HepG2 (cell line): ENCODE data around the gene PGAP3. TPM values are rescaled to one million over a fixed set of nuclear protein-coding genes. Genes with fewer than 3 reads are reported as not detected.
A peak's percentile ranks its signal among the peaks of the same experiment; 100 is the strongest.

Source experiments
- ATAC-seq: fragments of 200-7000 bp; cut with Tn5 transposase; 3 replicates; pipeline ENCODE4 v1.9.1; 2020; ENCODE audit warnings: mild to moderate bottlenecking, moderate library complexity
- BruUV-seq: library from RNA; stranded (reverse); fragments of 400-500 nt; replicated peaks from 2 replicates; lab custom pipeline; 2021; lab: Mats Ljungman, UMichigan
- CTCF ChIA-PET: fragments of 300-600 bp; formaldehyde crosslinking; extraction: SDS; loops from one replicate; lab custom pipeline; 2021; ENCODE audit warnings: low total read pairs, inconsistent platforms, low intra/inter-chr PET ratio; lab: Yijun Ruan, JAX
- POLR2A ChIA-PET: fragments of 350-600 bp; sonication (Branson Sonifier 250); formaldehyde crosslinking; loops from one replicate; lab custom pipeline; 2020; ENCODE audit warnings: antibody characterized with exemption, inconsistent platforms; lab: Yijun Ruan, JAX
- DNase-seq: peaks from one replicate; pipeline ENCODE4 v3.0.0-alpha.2; 2015; ENCODE audit warnings: low spot score
- FAIRE-seq: peaks from 3 replicates; lab custom pipeline; 2011; peaks lifted over from hg19 to GRCh38; lab: Jason Lieb, UNC
- H2AFZ ChIP-seq: one replicate; pipeline ENCODE4 v1.6.1; 2011; ENCODE audit warnings: low read length, inconsistent platforms
- H3K27ac ChIP-seq: fragments of 300-600 bp; 3 replicates; pipeline ENCODE4 v1.8.0; 2011; ENCODE audit warnings: mixed run types, mild to moderate bottlenecking, mixed read lengths, low read length, inconsistent platforms; ENCODE audit not compliant: insufficient read depth; ENCODE audit errors: extremely low read length
- H3K27me3 ChIP-seq, 2 experiments: fragments of 200-600 bp in 1 of 2; 2 replicates in 1 of 2; 3 replicates in 1 of 2; pipeline versions ENCODE4 v1.6.0 to v1.8.0; 2011; ENCODE audit warnings: low read length in 2 of 2, mild to moderate bottlenecking in 2 of 2, moderate library complexity in 2 of 2, inconsistent platforms in 1 of 2; ENCODE audit not compliant: insufficient read depth in 2 of 2, control insufficient read depth in 1 of 2
- H3K36me3 ChIP-seq, 2 experiments: fragments of 200-600 bp in 1 of 2; replicated peaks in 1 of 2; 2 replicates in 1 of 2; 3 replicates in 1 of 2; pipeline versions ENCODE4 v1.5.1 to v1.8.0; 2011; ENCODE audit warnings: low read length in 2 of 2, inconsistent platforms in 1 of 2; ENCODE audit not compliant: insufficient read depth in 2 of 2, control insufficient read depth in 1 of 2
- H3K4me1 ChIP-seq: 2 replicates; pipeline ENCODE4 v1.5.1; 2012; ENCODE audit warnings: low read length, inconsistent platforms; ENCODE audit not compliant: insufficient read depth
- H3K4me2 ChIP-seq: 2 replicates; pipeline ENCODE4 v1.6.0; 2011; ENCODE audit warnings: low read depth, low read length, inconsistent platforms
- H3K4me3 ChIP-seq, 3 experiments: fragments of 200-600 bp in 1 of 3; sonication (generic), shearing (Covaris generic) in 1 of 3; replicated peaks in 1 of 3; 2 replicates each; pipeline ENCODE4 v1.5.1; 2011 to 2016; ENCODE audit warnings: low read length in 3 of 3, inconsistent platforms in 2 of 3, low read depth in 2 of 3, mild to moderate bottlenecking in 2 of 3, control low read depth in 1 of 3, mixed read lengths in 1 of 3; ENCODE audit not compliant: insufficient read depth in 1 of 3
- H3K79me2 ChIP-seq: one replicate; pipeline ENCODE4 v1.6.1; 2011; ENCODE audit warnings: low read length, inconsistent platforms; ENCODE audit not compliant: insufficient read depth
- H3K9ac ChIP-seq: 2 replicates; pipeline ENCODE4 v1.6.0; 2011; ENCODE audit warnings: mild to moderate bottlenecking, low read depth, low read length, inconsistent platforms; ENCODE audit not compliant: insufficient read depth
- H3K9me3 ChIP-seq: 2 replicates; pipeline ENCODE4 v1.5.1; 2012; ENCODE audit warnings: mild to moderate bottlenecking, low read length
- H4K20me1 ChIP-seq: 2 replicates; pipeline ENCODE4 v1.6.0; 2011; ENCODE audit warnings: inconsistent platforms, mild to moderate bottlenecking, low read length, moderate library complexity; ENCODE audit not compliant: insufficient read depth
- BRD4 ChIP-seq: sonication (generic); formaldehyde crosslinking; IDR thresholded peaks from 2 replicates; pipeline ENCODE4 v1.4.0; 2020; ENCODE audit warnings: missing genetic modification reagents
- HMGXB4 ChIP-seq, 2 experiments: sonication (generic) in 1 of 2; formaldehyde crosslinking in 1 of 2; IDR thresholded peaks; 2 replicates each; pipeline versions ENCODE4 v1.4.0 to v1.6.1; 2018 to 2020; ENCODE audit warnings: missing genetic modification reagents in 2 of 2, borderline replicate concordance in 1 of 2, low read depth in 1 of 2, mild to moderate bottlenecking in 1 of 2, missing biosample characterization in 1 of 2
- HOMEZ ChIP-seq: IDR thresholded peaks from 2 replicates; pipeline ENCODE4 v1.6.1; 2016; ENCODE audit warnings: low read depth
- KLF15 ChIP-seq: sonication (generic); formaldehyde crosslinking; IDR thresholded peaks from 2 replicates; pipeline ENCODE4 v1.8.1; 2023; ENCODE audit warnings: borderline replicate concordance, mild to moderate bottlenecking, inconsistent platforms, missing genetic modification reagents, mixed read lengths
- MAX ChIP-seq: IDR thresholded peaks from 2 replicates; pipeline ENCODE4 v1.6.1; 2012; ENCODE audit warnings: inconsistent platforms
- MTF1 ChIP-seq: sonication (generic); formaldehyde crosslinking; IDR thresholded peaks from 2 replicates; pipeline ENCODE4 v1.5.0; 2020; ENCODE audit warnings: missing genetic modification reagents
- MZF1 ChIP-seq: sonication (generic); formaldehyde crosslinking; IDR thresholded peaks from 2 replicates; pipeline ENCODE4 v1.8.1; 2023; ENCODE audit warnings: mild to moderate bottlenecking, missing genetic modification reagents, borderline replicate concordance
- POGK ChIP-seq: sonication (generic); formaldehyde crosslinking; conservative IDR thresholded peaks from 2 replicates; pipeline ENCODE4 v1.8.0; 2022; ENCODE audit warnings: mild to moderate bottlenecking, moderate library complexity, missing genetic modification reagents
- POLR2G ChIP-seq: fragments of 200-400 bp; formaldehyde crosslinking; IDR thresholded peaks from 2 replicates; pipeline ENCODE4 v1.6.1; 2018; ENCODE audit warnings: mild to moderate bottlenecking, low read depth, low read length, moderate library complexity
- RORA ChIP-seq: sonication (generic); formaldehyde crosslinking; IDR thresholded peaks from 2 replicates; pipeline ENCODE4 v1.5.0; 2020; ENCODE audit warnings: mild to moderate bottlenecking, missing genetic modification reagents, moderate library complexity
- SNAPC2 ChIP-seq: sonication (generic); formaldehyde crosslinking; IDR thresholded peaks from 2 replicates; pipeline ENCODE4 v1.8.1; 2022; ENCODE audit warnings: mild to moderate bottlenecking, missing genetic modification reagents
- TAF1 ChIP-seq: sonication (generic); formaldehyde crosslinking; IDR thresholded peaks from 2 replicates; pipeline ENCODE4 v1.4.0; 2020; ENCODE audit warnings: missing genetic modification reagents
- TOE1 ChIP-seq: sonication (generic); formaldehyde crosslinking; IDR thresholded peaks from 2 replicates; pipeline ENCODE4 v1.4.0; 2020; ENCODE audit warnings: mild to moderate bottlenecking, missing genetic modification reagents
- TOPORS ChIP-seq: sonication (generic); formaldehyde crosslinking; IDR thresholded peaks from 2 replicates; pipeline ENCODE4 v1.8.0; 2023; ENCODE audit warnings: mild to moderate bottlenecking, missing genetic modification reagents
- ZNF547 ChIP-seq: sonication (generic); formaldehyde crosslinking; IDR thresholded peaks from 2 replicates; pipeline ENCODE4 v1.5.1; 2020; ENCODE audit warnings: mild to moderate bottlenecking, missing genetic modification reagents
- ZNF616 ChIP-seq: sonication (generic); formaldehyde crosslinking; IDR thresholded peaks from 2 replicates; pipeline ENCODE4 v1.5.0; 2020; ENCODE audit warnings: low read depth, mild to moderate bottlenecking, missing genetic modification reagents
- ZNF644 ChIP-seq: IDR thresholded peaks from 2 replicates; pipeline ENCODE4 v1.6.1; 2016; ENCODE audit warnings: low read depth
- ZNF792 ChIP-seq: IDR thresholded peaks from 2 replicates; pipeline ENCODE4 v1.6.1; 2016
- WGBS: methylation state at CpG from one replicate; pipeline ENCODE4 v1.1.6; 2017; ENCODE audit warnings: low lambda C conversion rate; 5-methylcytosine and 5-hydroxymethylcytosine counted together
- in situ Hi-C: cut with HindIII; loops from 2 replicates; pipeline ENCODE4 v1.10.0; 2017; ENCODE audit warnings: low pct_unique_long_range_greater_than_20kb; ENCODE audit not compliant: extremely low pct_ligation_motif_present
- intact Hi-C: fragments of 100-400 bp; cut with micrococcal nuclease; formaldehyde crosslinking; loops from one replicate; pipeline ENCODE4 v1.10.0; 2022; ENCODE audit not compliant: unreplicated experiment
- polyA plus RNA-seq, 8 experiments: library from polyadenylated mRNA; depleted of rRNA in 3 of 8; stranded (reverse) in 7 of 8; unstranded in 1 of 8; fragments of >200 nt; fragmentation: Illumina TruSeq in 4 of 8; extraction: Trizol in 4 of 8; gene quantifications; 2 replicates each; pipeline versions ENCODE4 v1.2.1 to v1.2.3, GENCODE V29; 2011 to 2016; ENCODE audit warnings: low read depth in 4 of 8, missing spikeins in 1 of 8, mixed read lengths in 1 of 8; ENCODE audit not compliant: insufficient read depth in 1 of 8
- total RNA-seq, 5 experiments: library from RNA; depleted of rRNA; stranded (reverse); fragments of >200 nt; fragmentation: Illumina TruSeq; extraction: Trizol; gene quantifications; 2 replicates each; pipeline ENCODE4 v1.2.3, GENCODE V29; 2016; ENCODE audit warnings: low read depth in 1 of 5

Gene PGAP3
- total and polyA plus RNA-seq, 2 of the 13 experiments (the other 11 are each of a cell fraction or from before 2014, with no cell fraction given), result 11.9 to 14.6 TPM

GRCh38 chr17:39667945-39668924 is 19.6 kb downstream of the PGAP3 start, which contains the start of gene PNMT:
TSS of gene PNMT (plus strand) at chr17:39668453. CDS start at chr17:39668476, 23 bp downstream.
- peak; percentile 39 for ATAC-seq
- H3K27ac ChIP-seq, result no peak within 1 kb of the TSS
- peaks cover 11 to 51% of the 10 kb centered on the region in 2 experiments for H3K27me3 ChIP-seq
- H3K4me2 ChIP-seq, result peak within 1 kb of the TSS; percentile 81
- WGBS, result 5% methylated on average over 83 of the region's 85 CpGs
- peak within 1 kb of the TSS; percentile 60 for H3K9ac ChIP-seq
- no peaks in the 10 kb centered on the region for H3K9me3 ChIP-seq
- H2AFZ ChIP-seq, result no peak within 1 kb of the TSS
- H3K36me3 ChIP-seq, result no peaks in the 10 kb centered on the region
- ChIA-PET CTCF (interaction anchor here (1.0 to 8.5 kb wide), 5 partner anchors 15 to 86 kb away, joined by 3 to 136 read pairs (median 5); partner anchors contain the start of gene MIEN1), POLR2A (interaction anchor here (0.7 to 4.1 kb wide), 5 partner anchors 14 to 71 kb away, joined by 3 to 25 read pairs (median 6); partner anchors contain the start of gene PGAP3)
- H3K4me1 ChIP-seq, result peaks cover 77% of the 10 kb centered on the region
- peak within 1 kb of the TSS; percentile 24 to 66 (median 46); a peak in 5 of 6 replicates for H3K4me3 ChIP-seq
- no TSS peak for BruUV-seq
- intact Hi-C loops (loop anchor here (2.0 kb wide), 1 partner anchor 45 kb away; no protein-coding TSS in a partner anchor), in situ Hi-C loops (no loop called here)
- H3K79me2 ChIP-seq, result no peaks in the 10 kb centered on the region
- peak; percentile 56 for DNase-seq
- FAIRE-seq, result peak; percentile 37
- H4K20me1 ChIP-seq, result no peaks in the 10 kb centered on the region
- TF ChIP-seq RORA, result no peak
- TF ChIP-seq BRD4 (CRISPR knock-in tag), result no peak
- no peak for TF ChIP-seq KLF15 (CRISPR knock-in tag)
- TF ChIP-seq MZF1 (CRISPR knock-in tag), result no peak
- 0 out of 2 replicates have a peak, but pooled peaks have one; percentile 78 for TF ChIP-seq TOE1 (CRISPR knock-in tag)
- TF ChIP-seq SNAPC2 (CRISPR knock-in tag), result no peak
- no peak for TF ChIP-seq ZNF644 (CRISPR knock-in tag)
- TF ChIP-seq POLR2G, result no peak
- no peak for TF ChIP-seq TOPORS (CRISPR knock-in tag)
- 0 out of 2 replicates have a peak, but pooled peaks have one; percentile 21 for TF ChIP-seq HOMEZ (CRISPR knock-in tag)
- TF ChIP-seq MTF1 (CRISPR knock-in tag), result no peak
- peak; percentile 73; the same call in 1 of the 2 replicates for TF ChIP-seq POGK (CRISPR knock-in tag)
- TF ChIP-seq HMGXB4 (CRISPR knock-in tag; IDR thresholded peaks at IDR 0.05; ENCODE audit: borderline replicate concordance in 1 of 2, low read depth in 1 of 2), result peak; percentile 97 to 99
- TF ChIP-seq TAF1 (CRISPR knock-in tag), result peak; percentile 24; the same call in 1 of the 2 replicates
- peak; percentile 97 for TF ChIP-seq ZNF547
- peak; percentile 95 for TF ChIP-seq MAX
- TF ChIP-seq ZNF616 (CRISPR knock-in tag), result no peak
- peak; percentile 89 for TF ChIP-seq ZNF792 (CRISPR knock-in tag)
